GM18502 (cell line): ENCODE measurements around the gene ZNF30.
"Not testable (repeated sequence)": the region's sequence is repeated elsewhere in the genome, so short reads cannot be mapped to it uniquely, and the experiment has no call there.

Experiments used
- ATAC-seq: cut with Tn5 transposase; IDR thresholded peaks from one replicate; pipeline ENCODE4 v1.9.1; 2021; ENCODE audit warnings: mild to moderate bottlenecking; ENCODE audit not compliant: unreplicated experiment, poor library complexity

Gene ZNF30

GRCh38 chr19:34926685-34927375 is at the start of gene ZNF30:
Gene ZNF30 (plus strand): TSS chr19:34926903. CDS start chr19:34929948, 3,045 bp downstream.
- peak; percentile 92 for ATAC-seq

DNA sequence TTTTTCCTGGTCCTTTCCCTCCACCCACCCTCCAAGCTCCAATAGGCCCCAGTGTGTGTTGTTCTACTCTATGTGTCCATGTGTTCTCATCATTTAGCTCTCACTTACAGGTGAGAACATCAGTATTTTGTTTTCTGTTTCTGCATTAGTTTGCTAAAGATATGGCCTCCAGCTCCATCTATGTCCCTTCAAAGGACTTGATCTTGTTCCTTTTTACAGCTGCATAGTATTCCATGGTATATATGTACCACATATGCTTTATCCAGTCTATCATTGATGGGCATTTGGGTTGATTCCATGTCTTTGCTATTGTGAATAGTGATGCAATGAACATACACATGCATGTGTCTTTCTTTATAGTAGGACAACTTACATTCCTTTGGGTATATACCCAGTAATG is 47.1 kb upstream of the ZNF30 start:
- no peak for ATAC-seq

GRCh38 chr19:34880034-34880433 is 46.7 kb upstream of the ZNF30 start:
- ATAC-seq, result no peak

DNA sequence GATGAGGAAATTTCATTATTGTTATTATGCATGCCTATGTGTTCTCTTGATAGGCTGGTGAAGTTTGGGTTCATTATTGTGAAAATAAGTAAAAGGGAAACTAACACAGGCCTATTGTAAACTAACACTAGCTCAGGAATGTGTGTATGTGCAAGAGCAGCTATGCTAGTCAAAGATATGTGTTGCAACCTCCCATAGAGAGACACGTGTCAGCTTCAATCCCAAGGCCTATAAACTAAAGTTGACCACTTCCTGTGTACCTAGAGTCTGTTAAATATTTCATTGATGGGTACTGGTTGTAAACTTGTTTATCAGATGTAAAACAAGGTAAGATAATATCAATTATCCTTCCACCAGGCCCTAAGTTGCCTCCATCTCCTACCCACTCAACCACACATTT is 44.7 kb upstream of the ZNF30 start:
- no peak for ATAC-seq

DNA sequence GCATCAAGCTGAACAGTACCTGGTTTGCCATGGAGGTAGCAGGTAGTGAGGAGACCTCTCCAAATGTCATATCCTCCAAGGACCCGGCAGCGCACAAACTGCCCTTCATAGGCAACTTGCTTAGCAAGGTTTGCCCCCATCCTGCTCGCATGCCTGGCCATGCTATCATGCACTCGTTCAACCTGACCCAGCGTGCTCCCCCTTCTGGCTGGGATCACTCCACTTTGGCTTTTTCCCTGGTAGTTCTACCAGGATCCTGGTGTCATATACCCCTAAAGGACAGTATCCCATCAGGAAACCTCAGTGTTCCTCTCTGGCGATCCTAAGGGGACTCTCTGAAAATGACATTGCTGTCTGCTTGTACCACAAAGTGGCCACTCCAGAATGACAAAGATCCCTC is 38.6 kb upstream of the ZNF30 start:
- no peak for ATAC-seq

DNA sequence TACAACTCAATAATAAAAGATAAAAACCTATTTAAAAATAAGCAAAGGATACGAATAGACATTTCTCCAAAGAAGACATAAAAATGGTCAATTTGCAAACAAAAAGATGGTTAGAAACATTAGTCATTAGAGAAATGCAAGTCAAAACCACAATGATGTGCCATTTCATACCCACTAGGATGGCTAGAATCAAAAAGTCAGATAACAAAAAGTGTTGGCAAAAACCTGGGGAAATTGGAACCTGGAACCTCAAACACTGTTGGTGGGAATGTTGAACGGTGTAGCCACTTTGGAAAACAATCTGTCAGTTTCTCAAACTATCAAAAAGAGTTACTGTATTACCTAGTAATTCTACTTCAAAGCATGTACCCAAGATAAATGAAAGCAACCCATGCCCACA is 26.5 kb upstream of the ZNF30 start:
- ATAC-seq, result no peak

DNA sequence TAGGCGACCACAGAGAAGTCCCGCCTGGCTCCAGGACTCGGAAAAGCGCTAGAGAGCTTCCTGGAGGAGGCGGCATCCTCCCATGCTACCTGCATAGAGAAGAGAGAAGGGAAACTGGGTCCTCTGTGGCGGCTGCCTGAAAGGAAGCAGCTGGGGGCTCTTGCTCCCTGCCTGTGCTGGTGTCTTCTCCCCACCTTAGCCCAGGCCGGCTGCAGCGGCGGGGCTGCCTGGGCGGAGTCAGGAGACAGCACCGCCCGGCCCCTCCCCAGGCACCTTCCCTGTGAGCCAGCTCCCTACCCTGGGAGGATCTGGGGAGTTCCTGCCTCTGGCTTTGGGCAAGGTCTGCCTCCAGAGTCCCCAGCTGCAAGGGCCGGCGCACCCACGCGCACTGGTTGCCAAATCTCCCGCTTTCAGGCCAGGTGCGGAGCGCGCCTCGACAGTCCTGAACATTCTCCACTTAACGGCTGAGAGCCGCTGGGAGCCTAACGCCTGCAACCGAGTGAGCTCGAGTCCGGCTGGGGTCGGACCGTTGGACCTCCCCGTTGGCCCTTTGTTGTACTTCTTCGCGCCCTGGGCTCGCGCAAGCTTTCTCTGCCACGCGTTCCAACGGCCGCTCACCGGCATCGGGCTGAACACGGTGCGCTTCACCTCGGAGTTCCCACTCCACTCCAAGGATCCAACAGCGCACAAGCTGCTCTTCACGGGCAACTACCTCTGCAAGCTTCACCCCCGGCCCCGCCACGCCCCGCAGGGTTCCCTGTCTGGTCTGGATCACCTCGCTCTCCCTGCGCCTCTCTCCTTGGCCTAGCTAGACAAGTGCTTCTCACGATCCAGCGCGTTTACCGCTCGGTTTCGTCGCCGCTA is 21.8 kb upstream of the ZNF30 start:
- no peak for ATAC-seq

DNA sequence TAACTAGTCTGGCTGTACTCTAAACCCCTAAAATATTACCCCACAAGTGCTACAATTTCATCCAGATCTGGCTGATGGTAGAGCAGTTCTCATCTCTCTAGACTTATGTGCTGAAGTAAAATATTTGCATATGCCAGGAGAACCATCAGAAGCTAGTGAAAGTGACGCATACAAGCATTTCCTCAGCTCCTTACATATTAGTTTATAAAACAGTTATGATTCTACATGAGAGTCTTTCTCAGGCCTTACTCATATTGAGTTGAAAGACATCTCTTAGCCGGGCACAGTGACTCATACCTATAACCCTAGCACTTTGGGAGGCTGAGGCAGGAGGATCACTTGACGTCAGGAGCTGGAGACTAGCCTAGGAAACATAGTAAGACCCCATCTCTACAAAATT is 15.9 kb upstream of the ZNF30 start:
- ATAC-seq, result no peak

DNA sequence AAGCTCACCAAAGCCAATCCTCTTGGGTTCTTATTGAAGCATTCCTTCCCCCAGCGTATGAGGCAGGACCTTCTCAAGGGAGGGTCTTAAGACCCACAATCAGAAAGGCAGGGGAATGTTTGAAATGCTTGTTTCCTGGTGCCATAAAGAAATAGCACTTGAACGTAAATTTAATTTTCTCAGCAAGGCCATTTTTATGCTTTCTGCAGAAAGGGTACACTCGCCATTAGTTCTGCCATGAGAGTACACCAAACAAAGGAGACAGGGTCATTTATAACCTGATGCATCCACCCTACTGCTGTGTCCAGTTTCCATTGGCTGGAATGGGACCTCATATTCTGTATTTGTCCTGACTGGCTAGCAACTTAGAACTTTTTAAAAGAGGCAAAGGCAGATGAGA is 9.6 kb upstream of the ZNF30 start:
- not testable (repeated sequence) for ATAC-seq

DNA sequence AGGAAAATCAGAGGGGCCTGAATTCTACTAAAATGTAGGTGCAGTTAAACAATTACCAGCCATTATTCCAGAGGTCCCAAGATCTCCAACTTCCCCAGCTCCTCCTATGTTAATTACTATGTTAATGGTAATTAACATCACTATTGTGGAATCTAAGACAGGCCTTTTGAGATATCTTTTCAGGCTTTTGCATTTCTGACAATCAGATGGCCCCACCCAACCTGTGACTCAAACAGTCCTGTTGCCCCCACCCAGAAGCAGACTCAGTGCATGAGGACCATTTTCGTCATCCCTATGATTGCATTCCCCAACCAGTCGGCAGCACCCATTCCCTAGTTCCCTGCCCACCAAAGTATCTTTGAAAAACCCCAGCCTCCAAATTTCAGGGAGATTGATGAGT is 8.5 kb upstream of the ZNF30 start:
- no peak for ATAC-seq

GRCh38 chr19:34920090-34920786 is 6.5 kb upstream of the ZNF30 start:
- ATAC-seq, result not testable (repeated sequence)

DNA sequence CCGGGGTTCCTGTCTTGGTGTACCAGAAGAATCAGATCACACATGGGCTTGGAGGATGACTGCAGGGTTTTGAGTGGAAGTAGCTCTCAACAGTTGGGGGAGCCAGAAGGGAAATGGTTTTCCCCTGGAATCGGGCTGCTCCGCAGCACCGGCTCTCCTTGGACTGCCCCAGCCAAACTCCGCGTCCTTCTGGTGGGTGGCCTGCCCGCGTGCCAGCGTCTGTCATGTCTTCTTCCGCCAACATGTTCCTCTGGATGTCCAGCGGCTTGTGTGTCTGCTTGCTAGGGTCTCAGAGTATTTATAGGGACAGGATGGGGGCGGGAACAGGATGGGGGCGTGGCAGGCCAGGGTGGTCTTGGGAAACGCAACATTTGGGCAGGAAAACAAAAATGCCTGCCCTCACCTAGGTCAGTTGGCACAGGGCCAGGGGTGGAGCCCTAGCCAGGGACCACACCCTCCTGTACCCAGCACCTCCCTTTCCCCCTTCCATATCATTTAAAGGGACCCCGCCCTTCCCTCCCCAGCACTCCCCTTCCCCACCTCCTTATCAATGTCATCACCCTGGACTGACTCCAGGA is 1.3 kb upstream of the ZNF30 start:
- no peak for ATAC-seq

GRCh38 chr19:34926361-34926684 is 380 bp upstream of the ZNF30 start:
- no peak for ATAC-seq

DNA sequence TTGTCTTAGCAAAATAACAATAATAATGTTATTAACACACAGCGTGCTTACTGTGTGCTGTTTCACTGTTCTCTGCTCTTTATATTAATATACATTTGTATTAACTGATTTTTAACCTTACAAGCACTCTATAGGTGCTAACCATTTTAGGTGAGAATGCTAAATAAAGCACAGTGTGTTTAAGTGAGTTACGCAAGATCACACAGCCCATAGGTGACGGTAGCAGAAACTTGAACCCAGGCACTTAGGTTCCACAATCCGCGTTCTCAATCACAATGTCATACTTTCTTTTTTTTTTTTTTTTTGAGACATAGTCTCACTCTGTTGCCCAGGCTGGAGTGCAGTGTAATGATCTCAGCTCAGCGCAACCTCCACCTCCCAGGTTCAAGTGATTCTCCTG is 5.8 kb downstream of the ZNF30 start:
- ATAC-seq, result no peak

GRCh38 chr19:34936184-34936583 is 9.5 kb downstream of the ZNF30 start:
- ATAC-seq, result no peak

GRCh38 chr19:34938886-34939285 is 12.2 kb downstream of the ZNF30 start:
- no peak for ATAC-seq

DNA sequence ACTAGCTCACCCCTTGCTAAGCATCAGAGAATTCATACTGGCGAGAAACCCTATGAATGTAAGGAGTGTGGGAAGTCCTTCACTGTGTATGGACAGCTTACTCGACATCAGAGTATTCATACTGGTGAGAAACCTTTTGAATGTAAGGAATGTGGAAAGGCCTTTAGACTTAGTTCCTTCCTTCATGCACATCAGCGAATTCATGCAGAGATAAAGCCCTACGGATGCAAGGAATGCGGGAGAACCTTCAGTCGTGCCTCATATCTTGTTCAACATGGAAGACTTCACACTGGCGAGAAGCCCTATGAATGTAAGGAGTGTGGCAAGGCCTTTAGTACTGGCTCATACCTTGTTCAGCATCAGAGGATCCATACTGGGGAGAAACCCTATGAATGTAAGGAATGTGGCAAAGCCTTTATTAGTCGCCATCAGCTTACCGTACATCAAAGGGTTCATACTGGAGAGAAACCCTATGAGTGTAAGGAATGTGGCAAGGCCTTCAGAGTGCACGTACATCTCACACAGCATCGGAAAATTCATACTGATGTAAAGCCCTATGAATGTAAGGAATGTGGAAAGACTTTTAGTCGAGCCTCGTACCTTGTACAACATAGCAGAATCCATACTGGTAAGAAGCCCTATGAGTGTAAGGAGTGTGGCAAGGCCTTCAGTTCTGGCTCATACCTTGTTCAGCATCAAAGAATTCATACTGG is 17.3 kb downstream of the ZNF30 start:
- ATAC-seq, result no peak

DNA sequence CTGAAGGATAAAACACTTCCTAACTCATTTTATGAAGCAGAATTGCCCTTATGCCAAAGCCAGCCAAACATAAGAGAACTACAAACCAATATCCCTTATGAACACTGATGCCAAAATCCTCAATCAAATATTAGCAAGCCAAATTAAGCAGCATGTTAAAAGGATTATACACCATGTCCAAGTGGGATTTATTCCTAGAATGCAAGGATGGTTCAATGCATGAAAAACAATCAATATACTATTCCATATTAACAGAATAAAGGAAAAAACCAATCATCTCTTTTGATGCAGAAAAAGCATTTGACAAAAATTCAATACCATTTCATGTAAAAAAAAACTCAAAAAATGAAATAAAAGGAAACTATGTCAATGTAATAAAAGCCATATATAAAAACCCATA is 26.4 kb downstream of the ZNF30 start:
- ATAC-seq, result no peak

DNA sequence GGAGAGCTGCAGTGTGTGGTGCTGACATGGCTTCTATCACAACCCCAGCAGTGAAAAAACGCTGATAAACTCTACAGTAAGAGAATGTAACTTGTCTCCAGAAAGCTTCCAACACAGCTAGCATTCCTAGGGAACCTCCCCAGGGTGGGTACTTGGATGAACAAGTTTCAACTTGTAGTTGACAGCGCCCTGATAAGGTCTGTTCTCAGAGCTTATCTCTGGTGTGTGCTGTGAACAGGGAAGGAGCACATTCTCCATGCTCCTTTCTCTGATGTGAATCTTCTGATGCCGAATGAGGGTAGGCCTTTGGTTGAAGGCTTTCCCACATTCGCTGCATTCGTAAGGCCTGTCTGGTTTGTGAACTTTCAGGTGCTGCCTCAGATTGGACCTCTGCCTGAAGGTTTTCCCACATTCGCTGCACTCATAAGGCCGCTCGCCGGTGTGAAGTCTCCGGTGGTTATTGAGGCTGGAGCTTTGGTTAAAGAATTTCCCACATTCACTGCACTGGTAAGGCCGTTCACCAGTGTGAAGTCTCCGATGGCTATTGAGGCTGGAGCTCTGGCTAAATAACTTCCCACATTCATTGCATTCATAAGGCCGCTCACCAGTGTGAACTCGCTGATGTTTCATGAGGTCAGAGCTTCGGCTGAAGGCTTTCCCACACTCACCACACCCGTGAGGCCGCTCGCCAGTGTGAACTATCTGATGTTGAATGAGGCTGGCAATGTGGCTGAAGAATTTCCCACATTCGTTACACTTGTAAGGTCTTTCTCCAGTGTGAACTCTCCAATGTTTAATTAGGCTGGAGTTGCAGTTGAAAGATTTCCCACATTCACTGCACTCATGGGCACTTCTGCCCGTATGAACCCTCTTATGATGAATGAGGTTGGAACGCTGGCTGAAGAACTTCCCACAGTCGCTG is 31.4 kb downstream of the ZNF30 start:
- no peak for ATAC-seq
